Nephron progenitor cell (in vitro differentiated cells): ENCODE data around the gene TNK1.
A peak's percentile ranks its signal among the peaks of the same experiment; 100 is the strongest.
"Not testable (repeated sequence)": the region's sequence is repeated elsewhere in the genome, so short reads cannot be mapped to it uniquely, and the experiment has no call there.

ENCODE experiments used
- DNase-seq: peaks from one replicate; pipeline ENCODE4 v3.0.0; 2021
- H3K27ac Mint-ChIP-seq: 2 replicates; pipeline ENCODE4 v1.8.0; 2021; ENCODE audit warnings: mild to moderate bottlenecking, moderate library complexity, mixed read lengths
- H3K27me3 Mint-ChIP-seq: 2 replicates; pipeline ENCODE4 v1.8.0; 2021; ENCODE audit warnings: mild to moderate bottlenecking, low read depth, mixed read lengths; ENCODE audit not compliant: poor library complexity
- H3K36me3 Mint-ChIP-seq: 2 replicates; pipeline ENCODE4 v1.8.0; 2021; ENCODE audit warnings: low read depth, mixed read lengths
- H3K4me1 Mint-ChIP-seq: 2 replicates; pipeline ENCODE4 v1.8.0; 2021; ENCODE audit warnings: mixed read lengths
- H3K4me3 Mint-ChIP-seq: 2 replicates; pipeline ENCODE4 v1.8.0; 2021; ENCODE audit warnings: mild to moderate bottlenecking, moderate library complexity, mixed read lengths
- H3K9me3 Mint-ChIP-seq: 2 replicates; pipeline ENCODE4 v1.8.0; 2021; ENCODE audit warnings: mild to moderate bottlenecking, moderate library complexity, mixed read lengths
- TF ChIP-seq, protein P1 (sequence below): fragments of 200-600 bp; sonication (generic); IDR thresholded peaks from 2 replicates; pipeline ENCODE4 v1.5.0; 2021; ENCODE audit warnings: antibody characterized with exemption

TNK1 gene

DNA sequence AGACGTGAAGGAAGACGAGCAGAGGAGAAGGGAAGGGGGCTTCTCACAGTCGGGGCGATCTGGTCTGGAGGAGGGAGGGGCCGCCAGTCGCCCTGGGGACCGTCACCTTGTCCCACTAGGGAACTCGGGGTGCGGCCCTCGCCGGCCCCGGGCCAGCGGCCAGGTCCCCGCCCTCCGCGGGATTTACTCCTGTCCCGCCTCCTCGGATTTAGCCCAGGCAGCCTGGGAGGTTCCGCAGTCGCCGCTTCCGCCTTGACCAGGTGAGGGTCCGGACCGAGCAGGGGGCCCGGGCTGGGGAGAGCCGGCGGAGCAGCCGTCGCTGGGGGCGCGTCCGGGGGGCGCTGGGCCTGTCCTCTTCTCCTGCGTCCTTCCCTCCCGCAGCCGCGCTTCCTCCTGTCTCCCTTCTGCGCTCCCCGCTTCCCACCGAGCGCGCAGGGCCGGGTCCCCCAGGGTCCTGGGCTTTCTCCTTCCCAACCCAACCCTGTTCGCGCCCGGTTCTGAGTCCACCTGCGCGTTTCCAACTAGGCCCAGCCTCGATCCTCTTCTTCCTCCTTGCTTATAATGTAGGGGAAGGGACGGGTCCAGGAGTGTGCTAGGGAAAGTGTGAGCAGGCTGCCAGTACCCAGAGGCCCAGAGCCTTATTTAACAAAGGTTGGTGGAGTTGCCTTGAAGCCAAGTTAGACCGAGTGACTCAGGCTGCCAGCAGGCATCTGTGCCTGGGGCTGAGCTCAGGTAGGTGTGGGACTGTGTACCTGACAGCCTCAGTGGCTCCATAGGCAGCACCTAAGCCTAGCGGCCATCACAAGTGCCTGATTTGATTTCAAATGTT is at the start of gene TNK1:
TNK1 (plus strand) TSS at position 235 of the 829 bp plus-strand sequence. CDS start 1,838 bp downstream, outside the sequence.
- Mint-ChIP-seq H3K9me3 (peaks cover 28% of the 10 kb centered on the region), H3K4me1 (peaks cover 10% of the 10 kb centered on the region), H3K4me3 (peak within 1 kb of the TSS; percentile 78), H3K27me3 (peaks cover 78% of the 10 kb centered on the region), H3K36me3 (no peaks in the 10 kb centered on the region), H3K27ac (no peak within 1 kb of the TSS)
- TF ChIP-seq, protein P1, sequence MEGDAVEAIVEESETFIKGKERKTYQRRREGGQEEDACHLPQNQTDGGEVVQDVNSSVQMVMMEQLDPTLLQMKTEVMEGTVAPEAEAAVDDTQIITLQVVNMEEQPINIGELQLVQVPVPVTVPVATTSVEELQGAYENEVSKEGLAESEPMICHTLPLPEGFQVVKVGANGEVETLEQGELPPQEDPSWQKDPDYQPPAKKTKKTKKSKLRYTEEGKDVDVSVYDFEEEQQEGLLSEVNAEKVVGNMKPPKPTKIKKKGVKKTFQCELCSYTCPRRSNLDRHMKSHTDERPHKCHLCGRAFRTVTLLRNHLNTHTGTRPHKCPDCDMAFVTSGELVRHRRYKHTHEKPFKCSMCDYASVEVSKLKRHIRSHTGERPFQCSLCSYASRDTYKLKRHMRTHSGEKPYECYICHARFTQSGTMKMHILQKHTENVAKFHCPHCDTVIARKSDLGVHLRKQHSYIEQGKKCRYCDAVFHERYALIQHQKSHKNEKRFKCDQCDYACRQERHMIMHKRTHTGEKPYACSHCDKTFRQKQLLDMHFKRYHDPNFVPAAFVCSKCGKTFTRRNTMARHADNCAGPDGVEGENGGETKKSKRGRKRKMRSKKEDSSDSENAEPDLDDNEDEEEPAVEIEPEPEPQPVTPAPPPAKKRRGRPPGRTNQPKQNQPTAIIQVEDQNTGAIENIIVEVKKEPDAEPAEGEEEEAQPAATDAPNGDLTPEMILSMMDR, result no peak
- DNase-seq, result peak; percentile 53

DNA sequence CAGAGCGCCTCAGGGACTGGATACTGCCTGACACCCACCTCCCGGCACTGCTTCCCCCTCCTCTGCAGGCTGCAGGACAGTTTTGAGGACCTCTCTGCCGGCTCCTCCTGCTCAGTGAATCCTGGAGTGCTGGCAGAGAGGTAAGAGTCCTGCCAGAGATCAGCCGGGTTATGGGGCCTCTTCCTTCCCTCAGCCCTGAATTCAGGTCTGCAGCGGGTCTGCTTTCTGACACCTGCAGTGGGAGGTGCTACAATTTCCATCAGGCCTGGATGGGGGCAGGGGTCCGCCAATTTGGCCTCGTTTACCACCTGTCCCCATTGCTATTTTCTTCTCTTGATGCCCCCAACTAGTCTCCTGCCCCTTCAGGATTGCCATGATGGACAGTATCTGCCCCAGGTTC is 48.8 kb upstream of the TNK1 start:
- peak overlapping the region; percentile 59 for H3K4me3 Mint-ChIP-seq
- peak overlapping the region; percentile 16 for H3K27ac Mint-ChIP-seq
- H3K27me3 Mint-ChIP-seq, result peaks cover 4% of the 10 kb centered on the region
- H3K9me3 Mint-ChIP-seq, result no peaks in the 10 kb centered on the region
- H3K4me1 Mint-ChIP-seq, result peaks cover 64% of the 10 kb centered on the region
- TF ChIP-seq, protein P1, result no peak
- DNase-seq, result no peak
- H3K36me3 Mint-ChIP-seq, result no peaks in the 10 kb centered on the region

DNA sequence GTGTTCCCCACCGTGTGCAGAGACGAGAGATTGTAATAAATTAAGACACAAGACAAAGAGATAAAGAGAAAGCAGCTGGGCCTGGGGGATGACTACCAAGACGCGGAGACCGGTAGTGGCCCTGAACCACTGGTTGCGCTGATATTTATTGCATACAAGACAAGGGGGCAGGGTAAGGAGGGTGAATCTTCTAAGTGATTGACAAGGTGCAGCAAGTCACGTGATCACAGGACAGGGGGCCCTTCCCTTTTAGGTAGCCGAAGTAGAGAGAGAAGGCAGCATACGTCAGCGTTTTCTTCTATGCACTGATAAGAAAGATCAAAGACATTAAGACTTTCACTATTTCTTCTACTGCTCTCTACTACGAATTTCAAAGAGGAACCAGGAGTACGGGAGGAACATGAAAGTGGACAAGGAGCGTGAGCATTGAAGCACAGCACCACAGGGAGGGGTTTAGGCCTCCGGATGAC is 48.3 kb upstream of the TNK1 start:
- Mint-ChIP-seq H3K4me1 (peaks cover 66% of the 10 kb centered on the region), H3K4me3 (peak overlapping the region; percentile 59), H3K27ac (peak overlapping the region; percentile 44)
- H3K36me3 Mint-ChIP-seq, DNase-seq, H3K27me3 Mint-ChIP-seq, H3K9me3 Mint-ChIP-seq: not testable (repeated sequence)

DNA sequence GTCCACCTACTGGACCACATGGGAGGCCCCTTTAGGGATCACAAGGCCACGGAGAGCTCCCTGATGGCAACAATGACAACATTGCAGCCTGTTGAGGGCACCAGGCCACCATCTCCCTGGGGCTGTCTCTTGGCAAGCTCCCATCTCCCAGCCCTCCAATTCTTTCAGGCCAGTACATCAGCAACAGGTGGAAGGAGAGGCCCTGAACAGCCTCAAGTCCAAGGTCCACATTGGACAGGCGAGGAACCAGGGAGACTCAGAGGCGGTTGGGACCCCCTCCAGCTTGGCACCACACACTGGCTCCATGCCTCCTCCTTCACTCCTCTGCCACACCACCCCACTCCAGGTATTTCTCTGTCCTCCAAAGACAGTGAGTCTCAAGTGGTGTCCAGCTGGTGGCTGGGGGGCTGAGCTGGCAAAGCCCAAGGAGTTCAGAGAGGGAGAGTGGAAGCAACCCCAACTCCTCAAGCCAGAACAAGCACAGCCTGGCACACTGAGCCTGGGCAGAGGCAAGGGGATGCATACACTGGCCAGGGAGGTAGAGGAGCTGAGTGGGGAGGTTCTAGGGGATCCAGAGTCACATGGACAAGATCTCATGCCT is 45.9 kb upstream of the TNK1 start:
- H3K4me1 Mint-ChIP-seq, result peaks cover 57% of the 10 kb centered on the region
- TF ChIP-seq, protein P1, result no peak
- peak overlapping the region; percentile 90 for H3K27ac Mint-ChIP-seq
- no peaks in the 10 kb centered on the region for H3K36me3 Mint-ChIP-seq
- no peak for DNase-seq
- no peak overlapping the region for H3K4me3 Mint-ChIP-seq
- peaks cover 4% of the 10 kb centered on the region for H3K27me3 Mint-ChIP-seq
- H3K9me3 Mint-ChIP-seq, result no peaks in the 10 kb centered on the region

DNA sequence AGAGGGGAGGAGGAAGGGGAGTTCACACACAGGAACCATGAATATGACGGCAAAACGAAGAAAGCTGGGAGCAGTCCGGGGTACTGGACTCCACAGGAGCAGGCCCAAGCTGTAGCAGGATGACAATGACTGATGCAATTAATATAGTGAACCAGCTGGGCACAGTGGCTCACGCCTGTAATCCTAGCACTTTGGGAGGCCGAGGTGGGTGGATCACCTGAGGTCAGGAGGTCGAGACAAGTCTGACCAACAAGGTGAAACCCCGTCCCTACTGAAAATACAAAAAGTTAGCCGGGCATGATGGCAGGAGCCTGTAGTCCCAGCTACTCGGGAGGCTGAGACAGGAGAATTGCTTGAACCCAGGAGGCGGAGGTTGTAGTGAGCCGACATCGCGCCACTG is 45.1 kb upstream of the TNK1 start:
- H3K9me3 Mint-ChIP-seq, H3K4me3 Mint-ChIP-seq, H3K27me3 Mint-ChIP-seq, DNase-seq, H3K36me3 Mint-ChIP-seq: not testable (repeated sequence)
- peak overlapping the region; percentile 90 for H3K27ac Mint-ChIP-seq
- H3K4me1 Mint-ChIP-seq, result peaks cover 51% of the 10 kb centered on the region

DNA sequence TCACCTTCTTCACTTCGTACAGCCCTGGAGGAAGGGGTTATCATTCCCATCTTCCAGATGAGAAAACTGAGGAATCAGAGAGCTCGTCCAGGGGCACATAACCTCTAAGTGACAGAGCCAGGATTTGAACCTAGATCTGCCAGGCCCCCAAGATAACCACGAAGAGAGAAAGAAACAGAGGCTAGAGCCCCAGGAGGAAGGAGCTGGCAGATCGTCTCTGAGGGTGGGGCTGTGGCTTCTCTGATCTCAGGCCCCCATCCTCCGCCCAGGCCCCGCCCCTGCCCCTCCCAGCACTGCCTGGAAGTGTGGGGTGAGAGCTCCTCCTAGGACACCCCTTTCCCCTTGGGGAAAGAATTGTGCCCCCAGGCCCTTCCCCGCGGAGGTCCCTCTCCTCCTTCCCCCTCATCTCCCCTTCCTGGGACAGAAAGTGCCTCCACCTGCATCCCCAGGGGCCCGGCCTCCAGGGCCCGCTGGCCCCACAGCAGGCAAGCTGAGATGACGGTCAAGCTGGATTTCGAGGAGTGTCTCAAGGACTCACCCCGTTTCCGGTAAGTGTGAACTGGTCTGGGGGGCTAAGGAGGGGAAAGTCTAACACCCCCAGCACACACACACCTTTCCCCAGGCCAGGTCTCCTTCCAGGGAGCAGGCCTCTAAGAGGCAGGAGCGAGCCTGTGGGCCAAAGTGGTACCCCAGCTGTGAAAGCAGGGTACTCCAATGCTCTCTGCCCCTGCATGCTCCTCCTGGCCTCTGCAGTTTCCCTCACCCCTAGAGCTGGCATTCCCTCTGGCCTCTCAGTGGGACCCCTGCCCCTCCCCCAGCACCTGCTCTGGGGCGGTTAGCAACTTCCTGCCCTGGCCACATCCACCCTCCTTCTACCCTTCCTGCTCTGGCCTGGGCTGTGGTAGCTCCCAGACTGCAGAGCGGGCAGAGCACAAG is 44.4 kb upstream of the TNK1 start, which contains the start of gene ACAP1:
ACAP1 (plus strand) TSS at position 290 of the 936 bp plus-strand sequence; CDS start at position 496, 206 bp downstream.
- peaks cover 49% of the 10 kb centered on the region for H3K4me1 Mint-ChIP-seq
- no peaks in the 10 kb centered on the region for H3K27me3 Mint-ChIP-seq
- H3K36me3 Mint-ChIP-seq, result no peaks in the 10 kb centered on the region
- TF ChIP-seq, protein P1, result no peak
- no peaks in the 10 kb centered on the region for H3K9me3 Mint-ChIP-seq
- H3K4me3 Mint-ChIP-seq, result peak within 1 kb of the TSS; percentile 40
- DNase-seq, result no peak
- H3K27ac Mint-ChIP-seq, result peak within 1 kb of the TSS; percentile 90

DNA sequence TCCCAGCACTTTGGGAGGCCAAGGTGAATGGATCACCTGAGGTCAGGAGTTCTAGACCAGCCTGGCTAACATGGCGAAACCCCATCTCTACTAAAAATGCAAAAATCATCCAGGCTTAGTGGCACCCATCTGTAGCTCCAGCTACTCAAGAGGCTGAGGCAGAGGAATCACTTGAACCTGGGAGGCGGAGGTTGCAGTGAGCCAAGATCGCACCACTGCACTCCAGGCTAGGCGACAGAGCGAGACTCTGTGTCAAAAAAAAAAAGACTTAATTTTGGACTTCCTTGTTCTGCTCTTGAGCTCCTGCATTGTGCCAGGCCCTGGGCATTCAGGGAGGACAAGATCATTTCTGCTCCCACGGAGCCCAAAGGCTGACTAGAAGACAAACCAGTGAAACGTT is 43.3 kb upstream of the TNK1 start:
- H3K27me3 Mint-ChIP-seq, H3K9me3 Mint-ChIP-seq, H3K4me3 Mint-ChIP-seq, H3K36me3 Mint-ChIP-seq, DNase-seq, H3K27ac Mint-ChIP-seq: not testable (repeated sequence)
- H3K4me1 Mint-ChIP-seq, result peaks cover 42% of the 10 kb centered on the region
